GM12872 (cell line): ENCODE data around the gene CRACR2B.

Experiments
- CTCF ChIP-seq: IDR thresholded peaks from 3 replicates; pipeline ENCODE4 v1.5.1; 2011; ENCODE audit warnings: low read depth, mild to moderate bottlenecking, low read length, moderate library complexity; ENCODE audit not compliant: insufficient read depth

The CRACR2B gene

GRCh38 chr11:827146-827896 lies 398 bp upstream of the CRACR2B start:
- TF ChIP-seq CTCF, result no peak

GRCh38 chr11:828506-829175 lies 922 bp downstream of the CRACR2B start:
- no peak for TF ChIP-seq CTCF

- TF ChIP-seq CTCF, result no peak
These were observed 1.6 kb downstream of the CRACR2B start for GRCh38 chr11:829176-829846.

- no peak for TF ChIP-seq CTCF
These were observed 2.2 kb downstream of the CRACR2B start for GRCh38 chr11:829847-830294.

GRCh38 chr11:830295-831117 lies 2.8 kb downstream of the CRACR2B start:
- TF ChIP-seq CTCF, result no peak

- no peak for TF ChIP-seq CTCF
These were observed 3.6 kb downstream of the CRACR2B start for GRCh38 chr11:831118-831864.
